LoVo (cell line): ENCODE measurements around the gene RALGPS2.
"Not testable (repeated sequence)": the region's sequence is repeated elsewhere in the genome, so short reads cannot be mapped to it uniquely, and the experiment has no call there.

Experiments used
- DNase-seq: peaks from one replicate; pipeline ENCODE4 v3.0.0-alpha.2; 2016; ENCODE audit warnings: low spot score

RALGPS2 gene

DNA sequence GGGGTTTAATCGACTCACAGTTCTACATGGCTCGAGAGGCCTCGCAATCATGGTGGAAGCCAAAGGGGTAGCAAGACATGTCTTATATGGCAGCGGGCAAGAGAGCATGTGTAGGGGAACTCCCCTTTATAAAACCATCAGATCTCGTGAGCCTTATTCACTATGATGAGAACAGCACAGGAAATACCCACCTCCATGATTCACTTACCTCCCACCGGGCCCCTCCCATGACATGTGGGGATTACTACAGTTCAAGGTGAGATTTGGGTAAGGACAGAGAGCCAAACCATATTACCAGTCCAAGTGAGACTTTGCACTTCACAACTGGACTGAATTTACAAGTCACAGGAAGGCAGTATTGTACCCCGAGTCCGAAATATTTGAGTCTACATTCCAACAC lies 219.7 kb downstream of the RALGPS2 start:
- DNase-seq = no peak

GRCh38 chr1:178945763-178946266 lies 220.8 kb downstream of the RALGPS2 start:
- no peak for DNase-seq

DNA sequence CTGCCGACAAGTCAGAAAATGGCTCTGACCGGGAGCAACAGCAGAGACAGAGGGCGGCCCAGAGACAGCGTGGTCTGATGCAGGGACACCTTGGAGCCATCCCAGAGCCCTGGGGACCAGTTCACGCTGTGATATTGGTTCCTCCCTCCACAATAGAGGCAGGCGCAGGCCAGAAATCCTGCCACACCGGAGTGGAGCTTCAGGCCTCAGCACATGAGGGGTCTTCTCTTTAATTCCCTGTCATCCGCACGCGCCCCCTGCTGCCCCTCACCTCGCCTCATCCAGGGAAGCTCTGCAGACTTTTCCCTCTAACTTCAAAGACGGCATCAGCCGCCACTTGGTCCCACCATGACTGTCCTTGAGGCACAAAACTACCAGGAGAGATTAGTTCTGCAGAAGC lies 221.4 kb downstream of the RALGPS2 start:
- no peak for DNase-seq

GRCh38 chr1:178946855-178947676 lies 222.0 kb downstream of the RALGPS2 start:
- DNase-seq = no peak

- no peak for DNase-seq
Observed at GRCh38 chr1:178947677-178947981, 222.6 kb downstream of the RALGPS2 start.

DNA sequence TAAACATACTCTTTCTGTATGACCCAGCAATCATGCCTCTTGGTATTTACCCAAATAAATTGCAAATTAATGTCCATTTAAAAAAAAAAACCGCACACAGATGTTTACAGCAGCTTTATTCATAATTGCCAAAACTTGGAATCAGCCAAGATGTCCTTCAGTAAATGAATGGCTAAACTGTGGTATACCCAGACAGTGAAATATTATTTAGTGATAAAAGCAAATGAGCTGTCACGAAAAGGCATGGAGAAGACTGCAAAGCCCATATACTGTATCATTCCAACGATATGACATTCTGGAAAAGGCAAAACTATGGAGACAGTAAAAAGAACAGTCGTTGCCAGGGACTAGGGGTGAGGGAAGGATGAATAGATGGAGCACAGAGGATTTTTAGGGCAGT lies 223.6 kb downstream of the RALGPS2 start:
- no peak for DNase-seq

- DNase-seq = not testable (repeated sequence)
Observed at GRCh38 chr1:178949866-178950265, 224.8 kb downstream of the RALGPS2 start.

GRCh38 chr1:178951600-178951999 lies 226.6 kb downstream of the RALGPS2 start:
- no peak for DNase-seq

GRCh38 chr1:178953034-178953433 lies 228.0 kb downstream of the RALGPS2 start:
- no peak for DNase-seq

DNA sequence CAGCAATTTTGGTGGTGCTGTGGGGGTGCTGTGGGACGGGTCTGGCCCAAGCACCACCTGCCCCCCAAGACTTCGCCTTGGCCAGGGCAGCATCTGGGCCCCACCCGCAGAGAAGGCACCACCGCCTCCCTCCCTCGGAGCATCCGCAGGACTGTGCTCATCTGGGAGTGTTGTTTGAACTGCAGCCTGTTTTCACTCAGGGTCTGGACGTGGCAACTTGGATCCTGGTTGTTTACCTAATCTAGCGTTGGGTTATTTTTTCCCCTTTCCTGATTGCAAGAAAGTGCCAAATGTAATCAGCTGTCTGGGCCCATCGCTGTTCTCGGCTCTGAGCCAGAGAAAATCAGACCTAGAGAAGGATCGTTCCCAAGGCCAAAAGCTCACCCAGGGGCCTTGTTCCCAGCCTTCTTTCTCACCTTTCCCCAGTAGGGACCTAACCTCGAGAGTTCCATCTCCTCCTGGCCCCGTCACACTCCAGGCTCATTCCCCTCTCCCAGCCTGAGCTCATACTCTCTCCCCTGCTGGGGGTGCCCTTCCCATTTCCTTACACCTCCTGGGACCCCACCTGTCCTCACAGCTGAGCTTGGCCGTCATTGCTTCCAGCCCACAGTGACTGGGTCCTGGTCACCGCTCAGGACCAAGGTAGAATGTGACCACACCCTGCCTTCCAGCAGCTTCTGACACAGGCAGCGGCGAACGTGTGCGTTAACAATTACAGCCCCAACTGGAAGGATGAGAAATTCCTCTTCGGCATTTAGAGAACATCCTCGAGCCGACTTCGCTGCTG lies 228.7 kb downstream of the RALGPS2 start:
- no peak for DNase-seq

GRCh38 chr1:178954325-178954690 lies 229.3 kb downstream of the RALGPS2 start:
- no peak for DNase-seq

DNA sequence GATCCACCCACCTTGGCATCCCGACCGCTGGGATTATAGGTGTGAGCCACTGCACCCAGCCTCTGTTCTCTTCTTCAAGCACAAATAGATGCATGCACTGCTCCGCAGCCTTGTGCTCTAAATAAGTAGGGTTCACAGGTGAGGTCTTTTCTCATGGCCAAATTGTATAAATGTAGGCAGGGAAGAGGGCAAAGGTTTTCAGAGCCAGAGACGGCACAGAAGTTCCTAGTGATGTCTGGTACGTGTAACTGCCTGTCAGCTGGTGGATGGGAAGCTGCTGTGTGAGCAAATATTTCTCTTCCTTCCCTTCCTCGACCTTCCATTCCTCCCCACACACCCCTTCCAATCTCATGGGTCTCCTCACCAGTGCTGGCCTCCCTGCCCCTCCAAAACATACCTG lies 229.9 kb downstream of the RALGPS2 start:
- no peak for DNase-seq

- no peak for DNase-seq
Observed at GRCh38 chr1:178955391-178955954, 230.4 kb downstream of the RALGPS2 start.

DNA sequence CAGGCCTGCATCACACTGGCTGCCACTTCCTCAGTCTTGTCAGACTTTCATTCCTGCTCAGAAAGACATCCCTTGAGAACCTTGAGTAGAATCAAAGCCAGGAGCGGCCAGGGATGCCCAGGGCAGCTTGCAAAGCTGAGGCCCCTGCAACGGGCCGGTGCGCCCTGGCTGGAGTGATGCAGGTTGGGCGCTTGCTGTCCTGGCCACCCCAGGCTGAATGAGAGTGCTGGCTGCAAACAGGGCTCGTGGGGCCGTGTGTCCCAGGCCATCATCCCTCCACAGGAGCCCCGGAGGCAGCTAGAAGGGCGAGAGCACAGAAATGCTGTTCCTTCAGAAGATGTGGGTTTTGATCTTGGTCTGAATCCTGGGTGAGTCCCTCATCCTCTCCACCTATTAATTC lies 233.4 kb downstream of the RALGPS2 start:
- no peak for DNase-seq

DNA sequence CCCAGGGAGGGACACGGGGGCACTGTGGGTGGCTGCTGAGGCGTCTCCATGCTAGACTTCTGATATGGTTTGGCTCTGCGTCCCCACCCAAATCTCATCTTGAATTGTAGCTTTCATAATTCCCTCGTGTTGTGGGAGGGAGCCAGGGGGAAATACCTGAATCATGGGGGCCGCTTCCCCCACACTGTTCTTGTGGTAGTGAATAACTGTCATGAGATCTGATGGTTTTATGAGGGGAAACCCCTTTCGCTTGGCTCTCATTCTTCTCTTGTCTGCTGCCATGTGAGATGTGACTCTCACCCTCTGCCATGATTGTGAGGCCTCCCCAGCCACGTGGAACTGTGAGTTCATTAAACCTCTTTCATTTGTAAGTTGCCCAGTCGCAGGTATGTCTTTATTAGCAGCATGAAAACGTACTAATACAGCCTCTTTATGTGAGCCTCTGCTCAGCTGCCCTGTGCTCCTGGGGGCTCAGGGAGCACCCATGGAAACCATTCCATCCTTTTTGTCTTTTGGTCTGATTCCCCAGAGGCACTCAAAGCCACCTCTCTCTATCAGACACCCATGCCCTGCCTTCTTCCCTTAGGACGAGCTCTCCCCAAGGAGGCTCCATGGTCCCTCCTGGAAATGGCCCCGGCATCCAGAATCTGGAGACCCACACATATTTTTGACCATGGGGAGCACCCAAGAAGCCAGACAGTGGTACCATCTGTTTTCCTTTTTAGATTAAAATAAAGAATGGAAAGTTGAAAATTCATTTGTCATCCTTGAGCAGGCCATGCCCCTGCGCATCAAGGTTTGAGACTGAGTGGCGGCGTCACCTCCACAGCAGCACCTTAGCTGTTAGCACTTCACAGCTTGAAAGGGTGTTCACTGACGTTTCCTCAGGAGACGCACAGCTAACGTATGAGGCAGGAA lies 234.8 kb downstream of the RALGPS2 start:
- no peak for DNase-seq

DNA sequence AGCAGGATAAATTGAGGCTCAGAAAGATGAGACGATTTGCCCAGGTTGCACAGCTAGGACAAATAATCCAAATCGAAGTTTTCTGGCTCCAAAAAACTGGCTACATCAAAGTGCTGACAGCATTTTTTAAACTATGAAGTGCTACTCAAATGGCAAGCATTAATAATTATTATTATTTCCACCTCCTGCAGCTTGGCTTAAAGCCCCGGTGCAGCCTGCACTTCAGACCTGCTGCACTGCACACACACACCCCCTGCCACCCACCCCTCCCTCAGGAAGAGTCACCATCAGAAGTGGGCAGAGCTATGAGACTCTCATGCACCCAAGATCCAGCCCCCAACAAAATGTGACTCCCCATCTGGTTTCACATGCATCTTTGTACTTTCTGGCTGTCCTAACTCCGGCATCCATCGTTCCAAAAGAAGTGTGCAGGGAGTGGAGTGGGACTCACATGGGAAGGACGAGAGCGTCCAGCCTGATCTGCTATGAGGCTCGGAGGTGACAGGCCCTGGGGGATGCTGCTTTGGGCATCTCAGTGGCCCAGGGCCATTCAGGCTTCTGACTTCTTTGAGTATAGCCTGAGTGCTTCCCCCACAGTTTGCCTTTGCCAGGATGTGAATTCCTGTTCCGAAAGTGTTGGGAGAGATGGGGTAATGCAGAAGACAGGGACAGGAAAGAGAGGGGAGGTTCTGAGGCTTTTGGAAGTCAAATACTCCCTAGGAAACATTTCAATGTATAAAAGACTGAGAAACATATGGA lies 235.6 kb downstream of the RALGPS2 start:
- no peak for DNase-seq

- no peak for DNase-seq
Observed at GRCh38 chr1:178961331-178961730, 236.3 kb downstream of the RALGPS2 start.

- no peak for DNase-seq
Observed at GRCh38 chr1:178961868-178962267, 236.8 kb downstream of the RALGPS2 start.

GRCh38 chr1:178962853-178963711 lies 238.0 kb downstream of the RALGPS2 start:
- no peak for DNase-seq
